ENCODE results near the gene SLC16A6. TPM values are rescaled to one million over a fixed set of nuclear protein-coding genes. Genes with fewer than 3 reads are reported as not detected.
A peak's percentile ranks its signal among the peaks of the same experiment; 100 is the strongest.

The SLC16A6 gene
- total RNA-seq (2012; rRNA removed) (0.54 and 0.83 TPM in 2 replicates), polyA plus RNA-seq (2012; rRNA removed) (0.22 and 0.29 TPM in 2 replicates), Bru-seq, nascent RNA (percentile 45 among the genes with signal in this experiment), BruChase-seq, experiment 1, labeled RNA remaining after a 6-hour chase (percentile 44 among the genes with signal in this experiment), BruChase-seq, experiment 2, labeled RNA remaining after a 2-hour chase (percentile 45 among the genes with signal in this experiment)
- 0.07 and 0.28 TPM in 2 replicates for polyA plus RNA-seq (2012; cell fraction: cytosol; rRNA removed)
- polyA plus RNA-seq (2012; cell fraction: nucleus; rRNA removed; ENCODE audit: low replicate concordance): 0.20 and 0.49 TPM in 2 replicates
- long read RNA-seq, partial matches to known transcripts: 0 of 1 reads
- long read RNA-seq, other reads (novel, unspliced or antisense): 1 of 1 reads

GRCh38 chr17:68290955-68291835, at the start of gene SLC16A6, which contains the start of gene ARSG:
Gene SLC16A6 (minus strand): TSS chr17:68291127. CDS start chr17:68278320, 12,807 bp downstream.
Gene ARSG (plus strand): TSS chr17:68291495. CDS start chr17:68307494, 15,999 bp downstream.
- Histone ChIP-seq H4K5ac (ENCODE audit: low read depth, low read length) (no peak within 1 kb of the TSS), H3K9ac (ENCODE audit: low read depth, low read length) (peak within 1 kb of the TSS; percentile 29; the same call in 1 of the 2 replicates), H3K9me3 (ENCODE audit: control insufficient read depth, insufficient read depth, low read length) (no peaks in the 10 kb centered on the region), H3K9me1 (ENCODE audit: insufficient read depth, low read length) (no peaks in the 10 kb centered on the region), H3K27ac (ENCODE audit: insufficient read depth, low read length) (no peak within 1 kb of the TSS; the same call in 1 of the 2 replicates), H2AFZ (replicated peaks; ENCODE audit: low read length, poor library complexity) (peak within 1 kb of the TSS; percentile 92), H3K36me3 (ENCODE audit: control insufficient read depth, insufficient read depth, low read length) (no peaks in the 10 kb centered on the region), H3K14ac (replicated peaks; ENCODE audit: low read depth, low read length) (no peak within 1 kb of the TSS), H4K91ac (ENCODE audit: insufficient read depth, low read depth, low read length) (no peak within 1 kb of the TSS), H3K56ac (ENCODE audit: extremely low read depth, insufficient read depth, low read length) (no peak within 1 kb of the TSS), H3K18ac (ENCODE audit: low read depth, low read length) (no peak within 1 kb of the TSS), H4K20me1 (ENCODE audit: insufficient read depth, low read length) (no peaks in the 10 kb centered on the region; the same call in 1 of the 2 replicates), H3K4me2 (ENCODE audit: low read depth, low read length) (peak within 1 kb of the TSS; percentile 98), H2BK15ac (ENCODE audit: low read depth, low read length) (no peak within 1 kb of the TSS), H2AK5ac (ENCODE audit: low read depth, low read length) (no peak within 1 kb of the TSS), H3K79me1 (ENCODE audit: low read depth in 1 of 2, low read length in 2 of 2) (no peaks in the 10 kb centered on the region), H3K4me1 (ENCODE audit: control insufficient read depth, insufficient read depth, low read length) (peaks cover 3% of the 10 kb centered on the region), H3K27me3 (ENCODE audit: control insufficient read depth, insufficient read depth, low read length) (peaks cover 22% of the 10 kb centered on the region), H2BK5ac (ENCODE audit: low read depth, low read length, poor library complexity, severe bottlenecking) (no peak within 1 kb of the TSS), H4K8ac (ENCODE audit: low read depth in 2 of 2, low read length in 2 of 2) (peak within 1 kb of the TSS in 1 of 2 experiments; percentile 24; a peak in 1 of 4 replicates), H2BK120ac (ENCODE audit: low read depth, low read length) (no peak within 1 kb of the TSS; the same call in 1 of the 2 replicates), H2BK20ac (ENCODE audit: low read depth, low read length) (no peak within 1 kb of the TSS), H3K4ac (ENCODE audit: low read depth, low read length) (no peak within 1 kb of the TSS), H3K4me3 (ENCODE audit: insufficient read depth, low read depth, low read length) (peak within 1 kb of the TSS; percentile 85), H2AK9ac (replicated peaks; ENCODE audit: low read depth, low read length, poor library complexity) (peak within 1 kb of the TSS; percentile 77), H3K23ac (ENCODE audit: low read depth, low read length) (0 out of 2 replicates have a peak within 1 kb of the TSS, but pooled peaks have one; percentile 14)
- ChIA-PET CTCF (interaction anchor here (3.2 kb wide), 1 partner anchor 108 kb away, joined by 9 read pairs; no protein-coding TSS in a partner anchor), POLR2A (ENCODE audit: unreplicated experiment) (interaction anchor here (1.7 kb wide), 1 partner anchor 107 kb away, joined by 4 read pairs; no protein-coding TSS in a partner anchor)
- no TSS peak for BruUV-seq (replicated peaks)
- dilution Hi-C loops (cut with HindIII; ENCODE audit: low sequenced_read_pairs, unreplicated experiment): no loop called here
- DNase-seq (peak; percentile 48), ATAC-seq (ENCODE audit: low read depth) (peak; percentile 59)
- 1% methylated on average over 26 of the region's 96 CpGs; no CpG with 5 or more reads in 1 of the 2 experiments for WGBS, 2 experiments (ENCODE audit: extremely low coverage in 2 of 2, insufficient read length in 1 of 2)
- in situ Hi-C loops (cut with MboI; ENCODE audit: low sequenced_read_pairs): no loop called here
- intact Hi-C loops (cut with micrococcal nuclease): loop anchor here (5.0 kb wide), 1 partner anchor 91 kb away; no protein-coding TSS in a partner anchor
- TF ChIP-seq CEBPB (IDR thresholded peaks at IDR 0.05; ENCODE audit: low read depth, low read length) (no peak), BHLHE40 (IDR thresholded peaks at IDR 0.05; ENCODE audit: low read depth, low read length) (no peak), MAZ (IDR thresholded peaks at IDR 0.05; ENCODE audit: borderline replicate concordance, low read depth, low read length) (0 out of 2 replicates have a peak, but pooled peaks have one; percentile 42), RFX5 (IDR thresholded peaks at IDR 0.05; ENCODE audit: low read depth, low read length) (no peak), MXI1 (IDR thresholded peaks at IDR 0.05; ENCODE audit: borderline replicate concordance, low read depth, low read length) (peak; percentile 86; the same call in 1 of the 2 replicates), USF2 (IDR thresholded peaks at IDR 0.05; ENCODE audit: low read depth, low read length) (peak; percentile 58), ELK1 (IDR thresholded peaks at IDR 0.05; ENCODE audit: borderline replicate concordance, low read depth, low read length) (no peak), RCOR1 (IDR thresholded peaks at IDR 0.05; ENCODE audit: insufficient replicate concordance, low read length) (no peak), POLR2A (IDR thresholded peaks at IDR 0.05; ENCODE audit: low read depth, low read length) (peak; percentile 51), CTCF (conservative IDR thresholded peaks at IDR 0.05; ENCODE audit: low read depth, low read length) (no peak)
